G401 (cell line): ENCODE measurements around the gene CRELD2. TPM values are rescaled to one million over a fixed set of nuclear protein-coding genes. Genes with fewer than 3 reads are reported as not detected.

ENCODE experiments used
- DNase-seq: peaks from one replicate; pipeline ENCODE4 v3.0.0-alpha.2; 2015; ENCODE audit warnings: low spot score
- in situ Hi-C: cut with HindIII; loops from 2 replicates; pipeline ENCODE4 v1.10.0; 2016; ENCODE audit warnings: low sequenced_read_pairs, mixed read lengths
- total RNA-seq: library from RNA; depleted of rRNA; stranded (reverse); fragments of >200 nt; shearing (Covaris generic); gene quantifications from 2 replicates; pipeline ENCODE4 v1.2.3, GENCODE V29; 2014

The CRELD2 gene
- total RNA-seq, 1 experiment from 2014 or later, result 85.5 TPM

GRCh38 chr22:49886346-49887063 lies 31.9 kb upstream of the CRELD2 start:
- in situ Hi-C loops, result no loop called here
- no peak for DNase-seq

GRCh38 chr22:49887064-49887451 lies 31.4 kb upstream of the CRELD2 start:
- DNase-seq, result no peak
- in situ Hi-C loops, result no loop called here

- DNase-seq, result no peak
- in situ Hi-C loops, result no loop called here
These were observed 30.7 kb upstream of the CRELD2 start for GRCh38 chr22:49887702-49888101.

GRCh38 chr22:49889071-49889470 lies 29.4 kb upstream of the CRELD2 start:
- in situ Hi-C loops, result no loop called here
- peak; percentile 21 for DNase-seq

- peak; percentile 99 for DNase-seq
- in situ Hi-C loops, result no loop called here
These were observed 26.1 kb upstream of the CRELD2 start for GRCh38 chr22:49892226-49892899.

GRCh38 chr22:49893025-49893424 lies 25.4 kb upstream of the CRELD2 start:
- in situ Hi-C loops, result no loop called here
- no peak for DNase-seq

GRCh38 chr22:49894322-49895054 lies 23.9 kb upstream of the CRELD2 start:
- in situ Hi-C loops, result no loop called here
- DNase-seq, result no peak

GRCh38 chr22:49896201-49896600 lies 22.2 kb upstream of the CRELD2 start:
- no peak for DNase-seq
- in situ Hi-C loops, result no loop called here

GRCh38 chr22:49897015-49897684 lies 21.3 kb upstream of the CRELD2 start:
- in situ Hi-C loops, result no loop called here
- no peak for DNase-seq

- in situ Hi-C loops, result no loop called here
- no peak for DNase-seq
These were observed 18.9 kb upstream of the CRELD2 start for GRCh38 chr22:49899530-49899929.

- DNase-seq, result no peak
- in situ Hi-C loops, result loop anchor here (25.0 kb wide), 1 partner anchor 113 kb away; no protein-coding TSS in a partner anchor
These were observed 17.8 kb upstream of the CRELD2 start for GRCh38 chr22:49900441-49901230.

GRCh38 chr22:49901457-49901856 lies 17.0 kb upstream of the CRELD2 start:
- DNase-seq, result no peak
- in situ Hi-C loops, result loop anchor here (25.0 kb wide), 1 partner anchor 114 kb away; no protein-coding TSS in a partner anchor

- in situ Hi-C loops, result loop anchor here (25.0 kb wide), 1 partner anchor 116 kb away; no protein-coding TSS in a partner anchor
- peak; percentile 81 for DNase-seq
These were observed 15.0 kb upstream of the CRELD2 start for GRCh38 chr22:49903322-49904039.

GRCh38 chr22:49904040-49904369 lies 14.4 kb upstream of the CRELD2 start:
- in situ Hi-C loops, result loop anchor here (25.0 kb wide), 1 partner anchor 117 kb away; no protein-coding TSS in a partner anchor
- no peak for DNase-seq

- in situ Hi-C loops, result loop anchor here (25.0 kb wide), 1 partner anchor 118 kb away; no protein-coding TSS in a partner anchor
- DNase-seq, result no peak
These were observed 13.0 kb upstream of the CRELD2 start for GRCh38 chr22:49905465-49905864.

GRCh38 chr22:49906071-49906798 lies 12.2 kb upstream of the CRELD2 start:
- in situ Hi-C loops, result loop anchor here (25.0 kb wide), 1 partner anchor 119 kb away; no protein-coding TSS in a partner anchor
- DNase-seq, result no peak

GRCh38 chr22:49906799-49907290 lies 11.6 kb upstream of the CRELD2 start:
- no peak for DNase-seq
- in situ Hi-C loops, result loop anchor here (25.0 kb wide), 1 partner anchor 120 kb away; no protein-coding TSS in a partner anchor
